ENCODE results near the gene AP1S1. TPM values are rescaled to one million over a fixed set of nuclear protein-coding genes. Genes with fewer than 3 reads are reported as not detected.

The AP1S1 gene
- total and polyA plus RNA-seq, 2 of the 13 experiments (the other 11 are each of a cell fraction or from before 2014, with no cell fraction given): 57.5 to 68.1 TPM

DNA sequence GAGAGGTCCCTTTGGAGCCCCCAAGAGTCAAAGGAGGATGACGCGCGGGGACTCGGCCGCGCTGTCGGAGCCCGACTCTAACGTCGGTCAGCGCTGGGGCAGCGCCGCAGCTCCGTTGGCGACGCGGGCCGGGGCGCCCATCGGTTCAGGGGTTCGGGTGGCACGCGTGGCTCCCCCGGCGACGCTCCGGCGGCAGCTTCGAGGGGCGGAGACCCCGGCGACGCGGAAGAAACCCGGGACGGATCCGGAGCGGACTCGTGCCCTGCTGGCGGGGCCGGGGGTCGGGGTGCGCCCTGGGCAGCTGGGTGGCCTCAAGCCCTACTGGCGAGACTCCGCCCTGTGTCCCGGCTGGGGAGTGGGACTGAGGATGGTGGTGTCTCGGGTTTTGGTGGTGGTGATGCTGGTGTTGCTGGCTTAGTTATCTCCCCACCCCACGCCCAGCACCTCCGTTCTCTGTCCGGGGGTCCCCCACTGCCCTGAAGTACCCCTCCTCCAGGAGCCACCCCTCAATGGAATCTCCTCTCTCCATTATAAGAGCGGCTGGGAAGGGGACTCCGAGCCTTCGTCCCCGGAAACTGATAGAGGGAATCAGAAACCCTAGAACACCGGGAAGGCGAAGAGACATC, 26.0 kb downstream of the AP1S1 start, which contains the start of gene NAT16 (continued):
- TF ChIP-seq ZFP90 (CRISPR knock-in tag; IDR thresholded peaks at IDR 0.05; ENCODE audit: borderline replicate concordance) (no peak), CC2D1A (CRISPR knock-in tag; IDR thresholded peaks at IDR 0.05) (no peak), PHF20 (CRISPR knock-in tag; IDR thresholded peaks at IDR 0.05) (no peak), ZMYM3 (CRISPR knock-in tag; IDR thresholded peaks at IDR 0.05) (no peak), EZH2 (conservative IDR thresholded peaks at IDR 0.05; ENCODE audit: low read depth, low read length) (peak; percentile 57; the same call in 1 of the 2 replicates), ARNT (IDR thresholded peaks at IDR 0.05) (no peak), ADNP (CRISPR knock-in tag; IDR thresholded peaks at IDR 0.05) (no peak), DNMT1 (CRISPR knock-in tag; IDR thresholded peaks at IDR 0.05) (no peak), ZNF572 (CRISPR knock-in tag; IDR thresholded peaks at IDR 0.05) (no peak), ZNF558 (CRISPR knock-in tag; IDR thresholded peaks at IDR 0.05; ENCODE audit: borderline replicate concordance) (no peak), ZNF484 (CRISPR knock-in tag; IDR thresholded peaks at IDR 0.05; ENCODE audit: borderline replicate concordance, low read depth) (no peak), BHLHE40 (IDR thresholded peaks at IDR 0.05; ENCODE audit: low read length) (no peak), MTA1 (CRISPR knock-in tag; IDR thresholded peaks at IDR 0.05; ENCODE audit: borderline replicate concordance) (no peak), KMT2A (CRISPR knock-in tag; IDR thresholded peaks at IDR 0.05) (no peak), ZNF180 (CRISPR knock-in tag; IDR thresholded peaks at IDR 0.05; ENCODE audit: borderline replicate concordance, low read depth) (no peak)
- TF ChIP-seq, protein P1, sequence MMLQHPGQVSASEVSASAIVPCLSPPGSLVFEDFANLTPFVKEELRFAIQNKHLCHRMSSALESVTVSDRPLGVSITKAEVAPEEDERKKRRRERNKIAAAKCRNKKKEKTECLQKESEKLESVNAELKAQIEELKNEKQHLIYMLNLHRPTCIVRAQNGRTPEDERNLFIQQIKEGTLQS (CRISPR knock-in tag; IDR thresholded peaks at IDR 0.05): no peak
- TF ChIP-seq, protein P2, sequence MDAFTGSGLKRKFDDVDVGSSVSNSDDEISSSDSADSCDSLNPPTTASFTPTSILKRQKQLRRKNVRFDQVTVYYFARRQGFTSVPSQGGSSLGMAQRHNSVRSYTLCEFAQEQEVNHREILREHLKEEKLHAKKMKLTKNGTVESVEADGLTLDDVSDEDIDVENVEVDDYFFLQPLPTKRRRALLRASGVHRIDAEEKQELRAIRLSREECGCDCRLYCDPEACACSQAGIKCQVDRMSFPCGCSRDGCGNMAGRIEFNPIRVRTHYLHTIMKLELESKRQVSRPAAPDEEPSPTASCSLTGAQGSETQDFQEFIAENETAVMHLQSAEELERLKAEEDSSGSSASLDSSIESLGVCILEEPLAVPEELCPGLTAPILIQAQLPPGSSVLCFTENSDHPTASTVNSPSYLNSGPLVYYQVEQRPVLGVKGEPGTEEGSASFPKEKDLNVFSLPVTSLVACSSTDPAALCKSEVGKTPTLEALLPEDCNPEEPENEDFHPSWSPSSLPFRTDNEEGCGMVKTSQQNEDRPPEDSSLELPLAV (CRISPR knock-in tag; conservative IDR thresholded peaks at IDR 0.05; ENCODE audit: low read depth): no peak
- TF ChIP-seq, protein P3, sequence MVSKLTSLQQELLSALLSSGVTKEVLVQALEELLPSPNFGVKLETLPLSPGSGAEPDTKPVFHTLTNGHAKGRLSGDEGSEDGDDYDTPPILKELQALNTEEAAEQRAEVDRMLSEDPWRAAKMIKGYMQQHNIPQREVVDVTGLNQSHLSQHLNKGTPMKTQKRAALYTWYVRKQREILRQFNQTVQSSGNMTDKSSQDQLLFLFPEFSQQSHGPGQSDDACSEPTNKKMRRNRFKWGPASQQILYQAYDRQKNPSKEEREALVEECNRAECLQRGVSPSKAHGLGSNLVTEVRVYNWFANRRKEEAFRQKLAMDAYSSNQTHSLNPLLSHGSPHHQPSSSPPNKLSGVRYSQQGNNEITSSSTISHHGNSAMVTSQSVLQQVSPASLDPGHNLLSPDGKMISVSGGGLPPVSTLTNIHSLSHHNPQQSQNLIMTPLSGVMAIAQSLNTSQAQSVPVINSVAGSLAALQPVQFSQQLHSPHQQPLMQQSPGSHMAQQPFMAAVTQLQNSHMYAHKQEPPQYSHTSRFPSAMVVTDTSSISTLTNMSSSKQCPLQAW (CRISPR knock-in tag; IDR thresholded peaks at IDR 0.05): no peak
- TF ChIP-seq, protein P4, sequence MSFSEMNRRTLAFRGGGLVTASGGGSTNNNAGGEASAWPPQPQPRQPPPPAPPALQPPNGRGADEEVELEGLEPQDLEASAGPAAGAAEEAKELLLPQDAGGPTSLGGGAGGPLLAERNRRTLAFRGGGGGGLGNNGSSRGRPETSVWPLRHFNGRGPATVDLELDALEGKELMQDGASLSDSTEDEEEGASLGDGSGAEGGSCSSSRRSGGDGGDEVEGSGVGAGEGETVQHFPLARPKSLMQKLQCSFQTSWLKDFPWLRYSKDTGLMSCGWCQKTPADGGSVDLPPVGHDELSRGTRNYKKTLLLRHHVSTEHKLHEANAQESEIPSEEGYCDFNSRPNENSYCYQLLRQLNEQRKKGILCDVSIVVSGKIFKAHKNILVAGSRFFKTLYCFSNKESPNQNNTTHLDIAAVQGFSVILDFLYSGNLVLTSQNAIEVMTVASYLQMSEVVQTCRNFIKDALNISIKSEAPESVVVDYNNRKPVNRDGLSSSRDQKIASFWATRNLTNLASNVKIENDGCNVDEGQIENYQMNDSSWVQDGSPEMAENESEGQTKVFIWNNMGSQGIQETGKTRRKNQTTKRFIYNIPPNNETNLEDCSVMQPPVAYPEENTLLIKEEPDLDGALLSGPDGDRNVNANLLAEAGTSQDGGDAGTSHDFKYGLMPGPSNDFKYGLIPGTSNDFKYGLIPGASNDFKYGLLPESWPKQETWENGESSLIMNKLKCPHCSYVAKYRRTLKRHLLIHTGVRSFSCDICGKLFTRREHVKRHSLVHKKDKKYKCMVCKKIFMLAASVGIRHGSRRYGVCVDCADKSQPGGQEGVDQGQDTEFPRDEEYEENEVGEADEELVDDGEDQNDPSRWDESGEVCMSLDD (CRISPR knock-in tag; IDR thresholded peaks at IDR 0.05; ENCODE audit: borderline replicate concordance): peak; percentile 38; the same call in 1 of the 2 replicates
- TF ChIP-seq, protein P5, sequence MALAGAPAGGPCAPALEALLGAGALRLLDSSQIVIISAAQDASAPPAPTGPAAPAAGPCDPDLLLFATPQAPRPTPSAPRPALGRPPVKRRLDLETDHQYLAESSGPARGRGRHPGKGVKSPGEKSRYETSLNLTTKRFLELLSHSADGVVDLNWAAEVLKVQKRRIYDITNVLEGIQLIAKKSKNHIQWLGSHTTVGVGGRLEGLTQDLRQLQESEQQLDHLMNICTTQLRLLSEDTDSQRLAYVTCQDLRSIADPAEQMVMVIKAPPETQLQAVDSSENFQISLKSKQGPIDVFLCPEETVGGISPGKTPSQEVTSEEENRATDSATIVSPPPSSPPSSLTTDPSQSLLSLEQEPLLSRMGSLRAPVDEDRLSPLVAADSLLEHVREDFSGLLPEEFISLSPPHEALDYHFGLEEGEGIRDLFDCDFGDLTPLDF (CRISPR knock-in tag; IDR thresholded peaks at IDR 0.05): no peak
- TF ChIP-seq, protein P6, sequence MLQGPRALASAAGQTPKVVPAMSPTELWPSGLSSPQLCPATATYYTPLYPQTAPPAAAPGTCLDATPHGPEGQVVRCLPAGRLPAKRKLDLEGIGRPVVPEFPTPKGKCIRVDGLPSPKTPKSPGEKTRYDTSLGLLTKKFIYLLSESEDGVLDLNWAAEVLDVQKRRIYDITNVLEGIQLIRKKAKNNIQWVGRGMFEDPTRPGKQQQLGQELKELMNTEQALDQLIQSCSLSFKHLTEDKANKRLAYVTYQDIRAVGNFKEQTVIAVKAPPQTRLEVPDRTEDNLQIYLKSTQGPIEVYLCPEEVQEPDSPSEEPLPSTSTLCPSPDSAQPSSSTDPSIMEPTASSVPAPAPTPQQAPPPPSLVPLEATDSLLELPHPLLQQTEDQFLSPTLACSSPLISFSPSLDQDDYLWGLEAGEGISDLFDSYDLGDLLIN (CRISPR knock-in tag; IDR thresholded peaks at IDR 0.05; ENCODE audit: borderline replicate concordance): no peak

All from HepG2 (cell line).